Suppressor macrophage treated with lipopolysaccharide for 1 hour (primary cell): ENCODE data around the gene MYBBP1A.

Source experiments
- DNase-seq, 3 donors: peaks; one replicate each; pipeline ENCODE4 v3.0.0-alpha.2; 2020 to 2022

Gene MYBBP1A

DNA sequence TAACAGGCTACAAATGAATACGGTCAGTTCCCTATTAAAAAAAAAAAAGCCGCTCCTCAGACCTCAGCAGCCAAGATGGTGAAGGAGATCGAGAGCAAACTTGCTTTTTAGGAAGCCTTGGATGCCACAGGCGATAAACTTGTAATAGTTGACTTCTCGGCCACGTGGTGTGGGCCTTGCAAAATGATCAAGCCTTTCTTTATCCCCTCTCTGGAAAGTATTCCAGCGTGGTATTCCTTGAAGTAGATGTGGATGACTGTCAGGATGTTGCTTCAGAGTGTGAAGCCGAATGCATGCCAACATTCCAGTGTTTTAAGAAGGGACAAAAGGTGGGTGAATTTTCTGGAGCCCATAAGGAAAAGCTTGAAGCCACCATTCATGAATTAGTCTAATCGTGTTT lies 16.9 kb upstream of the MYBBP1A start:
- no peak for DNase-seq

DNA sequence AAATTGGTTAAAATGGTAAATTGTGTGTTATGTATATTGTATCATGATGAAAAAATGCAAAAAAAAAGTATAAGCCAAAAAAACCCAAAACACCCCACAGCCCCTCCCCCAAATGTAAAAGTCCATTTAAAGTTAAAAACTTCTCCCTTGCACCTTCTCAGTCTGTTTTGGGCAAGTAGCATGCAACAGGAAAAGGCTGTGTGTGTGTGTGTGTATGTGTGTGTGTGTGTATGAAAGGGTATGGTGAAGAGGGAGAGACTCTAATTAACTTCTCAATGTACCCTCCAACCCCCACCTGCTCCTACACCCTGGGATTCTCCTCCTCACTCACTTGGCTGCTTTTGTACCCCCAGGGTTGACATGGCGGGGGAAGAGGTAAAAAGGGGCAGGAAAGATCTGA lies 14.4 kb upstream of the MYBBP1A start:
- no peak for DNase-seq

DNA sequence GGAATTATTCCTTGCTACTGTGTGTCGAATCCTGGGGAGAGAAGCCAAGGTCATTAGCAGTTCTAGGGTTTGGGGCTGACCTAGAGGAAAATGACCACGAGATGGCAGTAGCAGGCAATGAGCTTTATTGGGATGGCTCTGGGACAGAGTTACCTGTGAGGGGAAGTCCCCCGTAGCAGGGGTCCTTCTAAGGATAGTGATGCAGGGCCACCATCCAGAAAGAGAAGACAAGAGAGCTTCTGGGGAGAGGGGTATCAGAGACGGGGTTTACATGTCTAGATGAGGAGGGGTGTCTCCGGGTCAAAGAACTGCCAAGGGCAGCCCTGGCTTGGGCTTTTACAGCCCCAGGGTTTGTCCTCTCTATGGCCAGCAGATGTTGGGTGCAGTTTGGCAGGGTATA lies 11.6 kb upstream of the MYBBP1A start:
- DNase-seq = peak; percentile 68 to 75 (median 74)

DNA sequence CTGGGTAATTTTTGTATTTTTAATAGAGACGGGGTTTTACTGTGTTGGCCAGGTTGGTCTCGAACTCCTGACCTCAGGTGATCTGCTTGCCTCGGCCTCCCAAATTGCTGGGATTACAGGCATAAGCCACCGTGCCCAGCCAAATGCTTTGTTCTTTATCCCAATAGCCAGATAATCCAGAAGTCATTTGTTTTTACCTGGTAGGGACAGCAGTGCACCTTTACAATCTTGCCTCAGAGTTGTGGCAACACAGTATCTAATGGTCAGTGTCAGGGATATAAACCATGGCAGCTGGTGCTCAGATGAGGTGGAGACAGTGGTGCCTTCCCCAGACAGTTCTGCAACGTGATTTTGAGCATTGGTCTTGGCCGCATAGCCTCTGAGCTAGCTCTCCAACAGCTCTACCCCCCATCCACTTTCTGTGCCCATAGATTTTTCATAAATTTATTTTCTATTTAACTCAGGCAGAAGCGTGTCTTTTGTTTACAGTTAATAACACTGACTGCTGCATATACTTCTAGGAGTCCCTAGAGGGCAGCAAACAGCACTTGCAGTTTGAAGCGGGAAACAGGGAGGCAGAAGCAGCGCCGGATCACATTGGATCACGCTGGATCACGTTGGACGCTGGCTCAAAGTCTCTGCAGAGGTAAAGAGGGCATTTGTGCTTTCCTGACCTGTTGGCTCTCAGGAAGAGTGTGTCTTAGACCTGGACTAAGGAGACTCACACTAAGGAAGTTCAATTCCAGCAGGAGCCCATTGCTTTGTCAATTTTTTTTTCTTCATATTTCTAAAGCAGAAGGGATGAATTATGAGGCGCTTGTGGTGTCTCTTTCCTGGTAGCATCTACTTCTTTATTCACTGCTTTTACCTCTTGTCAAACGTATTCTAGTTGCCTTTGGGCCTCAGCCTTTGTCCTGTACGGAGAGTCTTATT lies 10.3 kb upstream of the MYBBP1A start:
- peak; percentile 87 to 91 (median 89) for DNase-seq

DNA sequence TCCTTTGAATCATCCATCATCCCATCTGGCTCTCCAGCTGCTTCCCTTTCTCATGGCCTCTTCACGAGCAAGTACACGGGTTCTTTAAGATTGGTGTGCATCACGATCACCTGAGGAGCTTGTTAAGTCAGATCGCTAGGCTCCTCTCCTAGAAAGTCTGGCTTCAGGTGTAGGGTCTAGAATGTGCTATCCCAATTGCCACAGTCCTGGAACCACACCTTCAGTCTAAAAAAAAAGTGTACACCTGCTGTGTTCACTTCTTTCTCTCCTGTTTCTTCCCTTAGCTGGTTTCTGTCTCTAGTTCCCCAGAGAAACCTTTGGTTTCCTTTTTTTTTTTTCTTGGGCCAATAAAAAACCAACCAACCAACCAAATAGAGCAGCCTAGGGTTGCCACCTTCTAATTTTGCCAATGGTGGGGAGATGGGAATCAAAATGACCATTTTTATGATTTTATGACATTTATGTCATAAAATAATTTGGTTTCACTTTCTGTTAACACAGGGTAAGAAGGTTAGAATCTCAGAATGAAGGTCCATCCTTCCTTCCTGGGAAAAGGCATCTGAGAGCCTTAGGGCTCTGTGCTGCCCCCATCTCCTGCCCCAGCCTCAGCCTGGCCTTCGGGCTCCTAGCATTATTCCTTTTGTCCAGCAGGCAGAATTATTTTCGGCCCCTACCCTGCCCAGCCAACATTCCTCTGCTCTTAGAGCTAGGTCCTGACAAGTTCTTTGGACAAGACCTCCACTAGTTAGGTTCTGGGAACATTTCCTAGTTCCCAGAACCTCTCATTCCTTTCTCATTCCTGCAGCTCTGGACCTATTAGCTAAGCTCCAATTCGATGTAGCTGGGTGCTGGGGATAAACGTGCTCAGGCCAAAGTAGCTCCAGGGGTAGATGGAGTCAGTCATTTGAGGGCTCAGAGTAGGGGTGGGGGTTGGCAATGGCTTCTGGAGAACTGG lies 7.1 kb upstream of the MYBBP1A start:
- no peak for DNase-seq

DNA sequence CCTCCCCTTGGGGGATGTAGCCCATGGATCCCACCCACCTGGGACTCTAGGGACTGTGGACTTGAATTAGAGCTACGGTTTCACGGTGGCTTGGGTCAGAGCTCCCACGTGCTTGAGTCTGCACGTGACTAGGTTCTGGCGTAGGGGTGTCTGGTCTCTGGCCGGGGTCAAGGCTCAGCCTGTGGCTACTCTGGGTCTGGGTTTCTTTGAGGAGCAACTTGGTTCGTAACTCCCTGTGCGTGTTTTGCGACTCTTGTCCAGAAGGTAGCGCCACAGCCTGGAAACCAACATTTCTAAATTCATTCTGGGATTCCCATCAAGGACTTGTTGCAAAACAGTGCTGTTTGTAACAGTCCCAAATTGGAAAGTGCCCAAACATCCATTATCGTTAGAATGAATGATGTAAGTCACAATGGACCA lies 5.7 kb upstream of the MYBBP1A start:
- peak in 1 of 3 donors; percentile 22 for DNase-seq

DNA sequence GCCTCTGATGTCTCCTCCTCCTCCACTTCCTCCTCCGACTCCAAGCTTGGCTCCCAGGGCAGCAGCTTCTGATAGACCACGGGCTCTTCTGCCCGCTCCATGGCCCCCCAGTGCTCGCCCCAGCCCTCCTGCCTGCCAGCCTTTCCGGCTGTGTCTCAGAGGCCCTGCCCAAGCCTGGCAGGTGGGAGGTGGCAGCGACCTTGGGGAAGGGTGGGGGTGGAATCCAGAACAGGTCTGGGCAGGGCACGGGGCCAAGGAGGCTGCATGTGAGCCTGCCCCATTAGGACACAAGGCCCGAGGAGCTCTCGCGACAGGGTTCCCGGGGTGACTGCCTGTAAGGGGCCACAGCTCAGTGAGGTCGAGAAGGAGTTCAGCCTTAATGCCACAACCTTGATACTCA lies 5.2 kb upstream of the MYBBP1A start, which contains the start of gene GGT6:
TSS of gene GGT6 (minus strand) at position 157 of the 400 bp plus-strand sequence. CDS start at position 101, 56 bp downstream.
- DNase-seq = no peak

DNA sequence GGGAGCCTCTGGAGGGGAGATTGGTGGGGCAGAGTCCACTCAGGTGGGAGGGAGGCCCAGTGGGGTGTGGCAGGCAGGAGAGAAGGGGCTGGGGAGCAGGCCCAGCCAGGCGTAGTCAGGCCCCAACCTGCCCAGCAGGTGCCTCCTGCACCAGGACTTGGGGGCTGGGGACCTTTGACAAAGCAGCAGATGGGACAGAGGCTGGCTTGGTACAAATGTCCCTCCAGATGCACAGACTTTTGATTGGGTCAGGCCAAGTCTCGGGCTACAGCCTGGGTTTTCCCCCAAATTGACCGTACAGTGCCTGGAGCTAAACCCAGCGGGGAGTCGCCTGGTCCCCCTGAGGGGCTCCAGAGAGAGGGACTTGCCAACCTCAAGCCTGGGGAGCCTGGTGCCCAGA lies 4.8 kb upstream of the MYBBP1A start:
- no peak for DNase-seq

DNA sequence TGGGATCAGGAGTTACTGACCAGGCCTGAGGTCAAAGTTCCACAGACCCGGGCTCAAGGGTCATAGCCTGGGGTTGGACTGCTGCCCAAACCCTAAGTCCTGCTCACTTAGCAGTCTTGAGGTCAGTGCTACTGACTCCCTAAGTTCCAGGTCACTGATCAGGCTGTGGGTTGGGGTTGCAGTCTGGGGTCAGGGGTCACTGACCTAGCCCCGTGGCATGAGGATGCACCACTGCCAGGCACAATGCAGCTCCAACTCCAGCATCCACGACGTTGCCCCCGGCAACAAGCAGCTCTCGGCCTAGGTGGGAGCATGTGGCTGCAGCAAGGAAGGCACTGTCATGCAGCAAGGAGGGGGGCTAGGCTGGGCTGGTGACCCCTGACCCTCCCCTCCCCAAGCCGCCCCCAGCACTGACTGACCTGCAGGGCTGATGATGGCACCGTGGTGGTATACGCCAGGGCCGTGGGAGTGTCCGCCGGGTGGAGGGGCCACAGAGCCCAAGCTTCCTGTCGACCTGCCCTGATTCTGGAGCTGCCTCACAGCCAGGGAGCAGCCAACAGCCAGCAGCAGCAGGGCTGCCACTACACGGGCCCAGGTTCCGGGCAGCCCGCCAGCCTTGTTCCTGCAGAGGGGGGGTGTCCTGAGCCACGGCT lies 4.1 kb upstream of the MYBBP1A start:
- no peak for DNase-seq

DNA sequence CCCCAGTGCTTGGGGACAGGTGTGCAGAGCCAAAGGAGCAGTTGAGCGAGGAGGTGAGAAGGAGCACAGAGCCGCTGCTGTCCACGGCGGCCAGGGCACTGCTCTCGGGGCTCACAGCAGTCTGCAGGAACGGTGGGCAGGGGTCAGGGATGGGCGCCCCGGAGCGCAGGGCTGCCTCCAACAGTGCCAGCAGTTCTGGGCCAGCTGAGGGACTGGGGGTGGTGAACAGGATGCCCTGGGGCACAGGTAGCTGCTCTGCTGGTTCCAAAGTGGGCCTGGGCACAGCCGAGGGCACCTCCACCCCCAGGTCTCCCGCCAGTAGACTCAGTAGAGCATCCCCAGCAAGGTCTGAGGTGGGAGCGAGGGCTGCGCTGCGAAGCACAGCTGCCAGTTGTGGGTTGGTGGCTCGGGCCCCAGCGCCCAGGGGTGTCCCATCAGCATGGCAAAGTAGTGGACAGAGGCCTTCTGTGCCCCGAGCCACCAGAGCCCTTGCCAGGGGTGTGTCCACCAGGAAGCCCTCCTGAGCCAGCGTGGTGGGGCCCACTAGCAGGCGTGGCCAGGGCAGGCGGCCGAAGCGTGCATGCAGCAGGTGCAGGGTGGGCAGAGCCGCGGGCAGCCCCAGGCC lies 3.3 kb upstream of the MYBBP1A start:
- no peak for DNase-seq

DNA sequence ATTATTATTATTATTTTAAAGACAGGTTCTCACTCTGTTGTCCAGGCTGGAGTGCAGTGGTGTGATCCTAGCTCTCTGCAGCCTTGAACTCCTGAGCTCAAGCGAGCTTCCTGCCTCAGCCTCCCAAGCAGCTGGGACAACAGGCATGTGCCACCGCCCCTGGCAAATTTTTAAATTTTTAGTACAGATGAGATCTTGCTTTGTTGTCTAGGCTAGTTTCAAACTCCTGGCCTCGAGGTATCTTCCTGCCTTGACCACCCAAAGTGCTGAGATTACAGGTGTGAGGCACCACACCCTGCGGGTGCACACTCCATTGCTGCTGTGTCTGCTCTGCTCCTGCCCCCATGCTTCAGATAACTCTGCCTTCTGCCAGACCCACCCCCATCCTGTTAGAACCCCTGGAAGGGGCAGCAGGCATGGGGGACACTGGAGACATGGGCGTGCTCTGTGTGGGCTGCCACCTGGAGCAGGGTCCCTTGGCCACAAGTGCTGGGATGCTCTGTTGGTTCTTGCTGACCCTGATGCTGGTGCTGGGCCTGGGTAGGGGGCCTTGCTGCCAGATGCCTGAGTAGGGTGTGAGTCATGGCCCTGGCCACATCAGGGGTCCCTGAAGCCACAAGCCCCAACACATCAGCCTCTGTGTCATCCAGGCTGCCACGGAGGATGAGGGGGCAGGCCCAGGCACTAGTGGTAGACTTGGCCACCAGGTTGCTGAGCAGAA lies 2.6 kb upstream of the MYBBP1A start:
- no peak for DNase-seq

DNA sequence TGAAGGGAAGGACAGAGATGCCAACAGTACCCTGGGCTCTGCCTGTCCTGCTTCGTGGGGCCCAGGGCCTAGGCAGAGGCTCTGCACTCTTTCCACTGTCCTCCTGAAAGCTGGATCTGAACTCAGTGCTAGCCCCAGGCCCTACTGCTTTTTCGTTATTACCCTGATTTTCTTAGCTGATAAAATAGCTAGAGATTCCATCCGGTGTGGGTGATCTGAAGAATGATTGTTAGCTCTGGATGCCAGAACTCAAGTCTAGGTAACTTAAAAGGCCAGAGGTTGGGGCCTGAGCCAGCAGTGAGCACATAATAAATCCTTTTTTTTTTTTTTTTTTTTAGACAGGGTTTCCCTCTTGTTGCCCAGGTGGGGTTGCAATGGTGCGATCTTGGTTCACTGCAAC lies 1.8 kb upstream of the MYBBP1A start:
- DNase-seq = no peak

DNA sequence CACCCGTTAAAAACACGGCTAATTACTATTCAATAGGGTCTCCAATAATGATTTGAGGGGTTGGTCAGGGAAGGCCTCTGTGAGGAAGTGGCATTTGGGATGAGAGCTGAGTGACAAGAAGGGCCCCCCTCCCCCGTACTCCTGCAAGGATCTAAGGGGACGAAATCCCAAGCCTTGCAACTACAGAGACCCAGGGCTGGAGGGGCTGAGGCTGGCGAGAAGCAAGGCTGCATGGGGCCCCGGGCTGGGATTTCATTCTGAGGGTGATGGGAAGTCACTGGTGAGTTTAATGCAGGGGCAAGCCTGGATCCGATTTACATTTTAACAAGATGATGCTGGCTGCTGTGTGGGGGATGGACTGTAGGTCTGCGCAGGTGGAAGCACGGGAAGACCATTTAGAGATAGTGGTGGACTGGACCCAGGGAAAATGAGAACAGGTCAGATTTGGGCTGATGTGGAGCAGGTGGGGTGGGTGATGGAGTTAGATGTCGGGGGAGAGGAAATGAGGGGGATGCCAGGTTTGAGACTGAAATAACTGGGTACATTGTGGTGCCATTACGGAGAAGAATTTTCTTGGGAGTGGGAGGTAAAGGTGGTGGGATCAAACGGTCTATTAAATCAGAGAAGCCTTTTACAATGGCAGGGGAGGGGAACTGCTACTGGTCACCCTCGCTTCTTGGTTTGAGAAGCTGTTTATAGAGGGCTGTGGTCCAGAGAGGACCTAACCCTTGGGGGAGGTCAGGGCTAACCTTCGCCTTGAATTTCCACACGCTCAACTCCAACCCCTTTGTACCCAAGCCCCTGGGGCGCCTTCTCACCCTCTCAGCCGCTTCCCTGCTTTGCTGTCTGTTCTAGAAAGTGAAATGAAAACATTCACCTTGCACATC lies 932 bp upstream of the MYBBP1A start:
- no peak for DNase-seq

DNA sequence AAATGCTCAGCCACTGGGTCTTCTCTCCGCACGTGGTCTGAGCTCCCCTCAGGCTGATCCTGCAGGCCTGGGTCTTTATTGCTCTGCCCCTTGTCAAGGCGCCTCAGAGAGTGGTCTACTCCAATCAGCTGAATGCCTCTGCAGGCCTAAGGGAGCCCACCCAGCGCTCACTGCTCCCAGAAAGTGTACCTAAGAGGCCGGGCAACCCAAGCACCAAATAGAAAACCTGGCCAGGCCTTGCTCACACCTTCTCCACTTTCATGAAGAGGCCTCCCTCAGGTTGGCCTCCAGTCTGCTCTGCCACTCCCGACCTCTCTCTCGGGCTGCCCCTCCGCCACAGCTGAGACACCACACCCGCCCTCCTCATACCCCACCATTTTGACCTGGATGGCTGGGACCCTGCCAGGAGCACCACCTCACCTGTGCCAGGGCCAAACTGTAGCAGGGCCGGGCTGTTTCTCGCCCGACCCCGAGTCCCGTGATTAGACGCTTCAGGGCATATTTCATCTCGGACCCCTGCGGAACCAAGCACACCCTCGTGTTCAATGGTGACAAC lies 665 bp downstream of the MYBBP1A start:
- DNase-seq = no peak

DNA sequence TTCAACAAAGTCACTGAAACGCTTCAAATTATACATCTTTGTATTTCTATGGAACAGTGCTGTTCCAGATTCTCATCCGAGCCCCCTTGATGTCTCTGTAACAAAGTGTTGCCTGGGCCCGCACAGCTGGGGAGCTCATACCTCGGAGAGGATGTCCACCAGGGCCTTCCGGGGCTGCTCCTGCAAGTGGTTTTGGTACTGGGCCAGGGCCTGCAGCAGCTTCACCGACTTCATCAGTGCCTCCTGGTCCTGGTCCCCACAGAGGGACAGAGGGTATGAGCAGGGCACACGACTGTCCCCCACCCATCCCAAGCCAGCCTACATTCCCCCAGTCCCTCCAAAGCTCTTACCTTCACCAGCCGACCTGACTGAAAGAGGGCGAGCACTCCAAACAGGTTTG lies 1.5 kb downstream of the MYBBP1A start:
- no peak for DNase-seq

DNA sequence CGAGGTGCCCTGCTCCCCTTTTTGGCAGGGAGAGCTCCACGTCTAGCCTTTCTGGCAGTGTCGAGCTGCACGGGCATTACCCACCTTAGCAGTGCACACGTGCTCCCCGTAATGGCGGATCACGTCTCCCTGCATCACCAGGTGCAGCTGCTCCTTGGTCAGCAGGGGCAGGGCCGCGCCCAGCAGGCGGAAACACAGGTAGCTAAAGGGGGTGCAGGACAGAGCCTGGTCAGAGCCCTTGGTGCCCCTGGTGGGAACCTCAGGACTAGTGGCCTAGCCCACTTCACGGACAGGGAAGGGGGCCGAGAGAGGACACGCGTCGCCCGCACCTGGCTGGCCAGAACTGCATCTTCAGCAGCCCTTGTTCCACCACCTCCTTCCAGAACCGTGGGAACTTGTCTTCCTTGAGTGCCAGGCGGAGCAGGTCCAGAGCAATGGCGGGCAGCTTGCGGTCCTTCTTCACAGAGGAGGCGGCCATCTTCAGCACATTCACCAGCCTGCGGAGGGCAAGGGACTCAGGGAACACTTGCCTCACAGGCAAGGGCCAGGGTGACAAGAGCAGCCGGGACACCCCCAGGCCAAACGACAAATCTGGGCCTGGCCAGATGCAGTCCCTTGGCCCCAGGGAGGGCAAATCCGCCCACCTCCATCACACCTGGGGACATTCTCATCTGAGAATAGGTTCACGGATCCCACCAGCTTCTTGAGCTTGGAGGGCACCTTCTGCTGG lies 3.2 kb downstream of the MYBBP1A start:
- DNase-seq = no peak

DNA sequence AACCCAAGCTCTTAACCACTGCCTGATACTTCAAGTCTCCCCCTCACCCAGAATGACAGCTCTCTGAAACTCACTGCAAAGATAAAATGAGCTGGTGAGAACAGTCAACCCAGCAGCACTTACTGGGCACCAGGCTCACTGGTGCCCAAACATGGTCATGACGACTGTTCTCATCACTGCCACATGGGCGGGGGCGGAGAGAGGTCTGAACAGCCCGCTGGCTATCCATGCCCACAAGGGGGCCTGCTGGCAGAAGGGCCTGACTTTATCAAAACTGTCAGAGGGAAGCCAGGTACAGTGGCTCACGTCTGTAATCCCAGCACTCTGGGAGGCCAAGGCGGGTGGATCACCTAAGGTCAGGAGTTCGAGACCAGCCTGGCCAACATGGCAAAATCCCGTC lies 4.0 kb downstream of the MYBBP1A start:
- peak in 2 of 3 donors; percentile 33 to 45 for DNase-seq

DNA sequence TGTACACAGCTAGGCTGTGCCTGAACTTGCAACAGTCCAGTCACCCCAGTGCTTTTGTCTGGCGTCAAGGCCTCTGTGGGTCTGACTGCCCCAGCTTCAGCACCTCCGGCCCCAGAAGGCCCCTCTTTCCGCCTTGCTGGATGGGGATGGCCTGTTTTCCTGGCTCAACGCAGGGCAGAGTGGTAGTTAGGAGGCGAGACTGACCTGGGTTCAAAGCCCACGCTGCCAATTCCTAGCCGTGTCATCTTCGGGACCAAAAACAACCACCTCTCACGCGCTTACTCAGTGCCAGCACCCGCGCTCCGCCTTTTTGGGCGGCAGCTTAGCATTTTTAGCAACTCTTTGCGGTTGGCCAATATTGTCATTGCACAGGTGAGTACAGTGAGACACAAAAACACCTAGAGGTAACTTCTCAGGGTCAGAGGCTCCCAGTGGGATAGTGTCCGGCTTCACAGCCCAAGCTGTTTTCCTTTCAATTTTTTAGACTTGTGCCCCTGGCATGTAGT lies 4.6 kb downstream of the MYBBP1A start:
- DNase-seq = no peak

DNA sequence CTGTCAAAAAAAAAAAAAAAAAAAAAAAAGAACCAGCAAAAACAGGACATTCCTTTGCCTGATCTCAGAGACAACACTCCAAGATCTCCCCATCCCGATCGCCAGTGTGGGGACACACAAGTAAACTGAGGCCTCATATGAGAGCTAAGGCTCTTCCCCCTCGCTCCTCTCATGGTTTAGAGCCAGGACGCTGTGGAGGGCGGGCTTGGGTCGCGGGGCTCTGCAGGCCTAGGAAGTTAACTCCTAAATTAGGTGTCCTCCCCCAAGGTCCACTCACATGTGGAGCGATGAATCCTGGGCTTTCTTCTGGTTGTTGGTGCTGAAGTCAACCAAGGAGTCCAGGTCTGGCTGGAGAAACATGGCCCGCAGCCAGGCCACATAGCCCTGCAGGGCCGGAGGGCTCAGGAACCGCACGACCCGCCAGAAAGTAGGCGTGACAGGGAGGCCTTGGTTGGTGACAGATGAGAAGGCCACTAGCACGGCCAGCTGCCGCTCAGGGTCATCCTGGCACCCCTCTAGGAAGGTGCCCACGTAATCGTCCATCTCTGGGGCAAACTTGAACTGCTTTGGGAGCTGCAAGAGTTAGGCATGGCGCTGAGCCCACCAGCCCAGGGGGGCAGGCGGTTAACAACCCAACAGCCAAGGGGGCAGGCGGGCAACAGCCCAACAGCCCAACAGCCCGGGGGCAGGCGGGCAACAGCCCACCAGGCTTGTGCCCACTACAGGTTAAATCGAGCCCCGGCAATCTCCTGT lies 5.2 kb downstream of the MYBBP1A start:
- DNase-seq = no peak
